ENCODE results near the gene CACNB4.

CACNB4 gene

DNA sequence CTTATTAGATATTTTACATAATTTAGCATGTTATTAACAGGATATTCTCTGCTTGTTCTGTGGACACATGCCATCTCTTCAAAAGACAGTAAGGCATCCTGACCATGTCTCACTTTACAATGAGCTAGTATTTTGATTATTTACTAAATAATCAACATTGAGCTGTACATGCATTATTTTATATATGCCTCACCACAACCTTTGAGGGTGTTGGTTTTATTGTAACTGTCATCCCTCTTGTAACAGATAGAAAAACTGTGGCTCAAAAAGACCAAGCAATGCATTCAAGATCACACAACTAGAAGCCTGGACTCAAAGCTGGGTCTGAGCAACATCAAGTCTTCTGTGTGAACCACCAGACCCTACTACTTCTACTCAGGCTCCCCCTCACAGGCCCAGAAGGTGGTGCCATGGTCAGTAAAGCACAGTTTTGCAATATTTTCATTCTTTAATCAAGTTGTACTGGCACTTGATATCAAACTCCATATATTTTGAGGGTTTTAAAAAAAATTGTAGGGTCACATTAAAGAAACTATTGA, 165.5 kb downstream of the CACNB4 start:
- H3K4me3 ChIP-seq = no peak overlapping the region
- TF ChIP-seq, protein P1, sequence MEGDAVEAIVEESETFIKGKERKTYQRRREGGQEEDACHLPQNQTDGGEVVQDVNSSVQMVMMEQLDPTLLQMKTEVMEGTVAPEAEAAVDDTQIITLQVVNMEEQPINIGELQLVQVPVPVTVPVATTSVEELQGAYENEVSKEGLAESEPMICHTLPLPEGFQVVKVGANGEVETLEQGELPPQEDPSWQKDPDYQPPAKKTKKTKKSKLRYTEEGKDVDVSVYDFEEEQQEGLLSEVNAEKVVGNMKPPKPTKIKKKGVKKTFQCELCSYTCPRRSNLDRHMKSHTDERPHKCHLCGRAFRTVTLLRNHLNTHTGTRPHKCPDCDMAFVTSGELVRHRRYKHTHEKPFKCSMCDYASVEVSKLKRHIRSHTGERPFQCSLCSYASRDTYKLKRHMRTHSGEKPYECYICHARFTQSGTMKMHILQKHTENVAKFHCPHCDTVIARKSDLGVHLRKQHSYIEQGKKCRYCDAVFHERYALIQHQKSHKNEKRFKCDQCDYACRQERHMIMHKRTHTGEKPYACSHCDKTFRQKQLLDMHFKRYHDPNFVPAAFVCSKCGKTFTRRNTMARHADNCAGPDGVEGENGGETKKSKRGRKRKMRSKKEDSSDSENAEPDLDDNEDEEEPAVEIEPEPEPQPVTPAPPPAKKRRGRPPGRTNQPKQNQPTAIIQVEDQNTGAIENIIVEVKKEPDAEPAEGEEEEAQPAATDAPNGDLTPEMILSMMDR (IDR thresholded peaks at IDR 0.05) = no peak
- no peak for DNase-seq (ENCODE audit: low spot score)
- no peak overlapping the region for H3K27ac ChIP-seq

DNA sequence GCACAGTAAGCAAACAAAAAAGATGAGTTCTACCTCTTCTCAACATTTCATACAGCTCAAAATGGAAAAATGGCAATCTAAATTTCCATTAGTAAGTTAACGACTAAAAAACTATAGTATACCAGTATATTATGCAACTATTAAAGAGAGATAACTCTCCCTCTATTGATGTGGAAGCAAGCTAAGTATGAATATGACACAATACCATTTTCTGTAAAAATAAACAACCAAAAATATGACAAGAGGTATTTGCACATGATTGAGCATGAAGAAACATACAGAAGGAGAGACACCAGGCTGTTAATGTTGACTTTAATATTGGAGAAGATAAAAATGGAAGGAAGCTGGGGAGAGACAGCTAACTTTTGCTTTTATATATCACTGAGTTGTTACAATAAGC, 167.1 kb downstream of the CACNB4 start:
- TF ChIP-seq, protein P1 (IDR thresholded peaks at IDR 0.05) = no peak
- no peak for DNase-seq (ENCODE audit: low spot score)
- H3K27ac ChIP-seq = no peak overlapping the region
- H3K4me3 ChIP-seq = no peak overlapping the region

DNA sequence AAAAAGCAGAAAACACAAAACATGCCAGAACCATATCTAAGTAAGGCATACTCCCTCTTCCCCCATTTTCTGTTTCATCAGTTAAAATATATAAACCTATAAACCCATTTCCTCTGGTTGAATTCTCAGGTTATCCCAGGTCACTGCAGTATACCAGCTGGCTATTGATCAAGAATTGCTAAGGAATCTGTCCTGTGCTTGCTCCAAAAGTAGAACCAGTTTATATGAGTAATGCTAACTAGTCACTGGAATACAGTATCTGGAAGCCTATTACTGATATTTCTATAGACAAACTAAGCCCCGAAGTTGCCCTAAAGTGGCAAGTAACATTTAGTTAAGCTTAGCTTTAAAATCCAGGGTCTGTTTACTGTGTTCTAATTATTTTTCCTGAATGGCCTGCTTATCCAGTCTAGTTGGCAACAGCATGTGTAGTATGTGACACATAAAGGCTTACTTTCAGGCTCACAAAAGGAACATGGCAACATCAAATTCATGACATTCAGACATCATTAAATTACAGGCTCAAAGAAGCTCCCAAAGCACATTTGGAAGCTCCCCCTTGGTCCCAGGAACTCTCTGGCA, 167.7 kb downstream of the CACNB4 start:
- no peak overlapping the region for H3K4me3 ChIP-seq
- TF ChIP-seq, protein P1 (IDR thresholded peaks at IDR 0.05) = no peak
- no peak for DNase-seq (ENCODE audit: low spot score)
- H3K27ac ChIP-seq = no peak overlapping the region

DNA sequence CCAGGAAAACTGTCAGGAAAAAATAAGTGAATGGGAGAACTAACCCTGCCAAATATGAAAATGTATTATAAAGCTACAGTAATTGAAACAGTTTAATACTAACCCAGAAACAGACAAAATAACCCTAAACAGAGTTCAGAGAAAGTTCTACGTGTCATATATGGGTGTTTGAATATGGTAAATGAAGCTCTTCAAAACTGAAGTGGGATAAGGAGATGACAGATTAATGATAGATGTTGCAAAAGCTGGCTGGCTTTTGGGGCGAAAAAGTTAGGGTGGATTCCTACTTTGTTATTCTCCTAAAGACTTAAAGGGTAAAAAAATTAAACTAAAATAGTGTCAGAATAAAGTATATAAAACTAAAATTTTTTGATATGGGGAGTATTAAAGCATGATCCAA, 168.8 kb downstream of the CACNB4 start:
- H3K4me3 ChIP-seq = no peak overlapping the region
- DNase-seq (ENCODE audit: low spot score) = no peak
- no peak overlapping the region for H3K27ac ChIP-seq
- TF ChIP-seq, protein P1 (IDR thresholded peaks at IDR 0.05) = no peak

DNA sequence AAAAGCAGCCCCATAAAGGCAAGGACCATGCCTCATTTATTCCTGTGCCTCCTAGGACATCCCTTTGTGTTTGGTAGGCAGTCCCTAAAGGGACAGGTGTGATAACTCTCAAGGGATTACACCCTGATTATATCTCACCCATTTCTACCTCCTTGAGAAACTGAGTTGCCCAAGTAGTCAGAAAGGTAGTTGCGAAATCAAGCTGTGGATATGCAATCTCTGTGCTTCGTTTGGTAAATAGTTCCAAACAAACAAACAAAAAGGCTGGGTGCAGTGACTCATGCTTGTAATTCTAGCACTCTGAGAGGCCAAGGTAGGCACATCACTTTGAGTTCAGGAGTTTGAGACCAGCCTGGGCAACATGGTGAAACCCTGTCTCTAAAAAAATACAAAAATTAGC, 170.5 kb downstream of the CACNB4 start:
- no peak for DNase-seq (ENCODE audit: low spot score)
- no peak overlapping the region for H3K27ac ChIP-seq
- TF ChIP-seq, protein P1 (IDR thresholded peaks at IDR 0.05) = no peak
- H3K4me3 ChIP-seq = no peak overlapping the region

DNA sequence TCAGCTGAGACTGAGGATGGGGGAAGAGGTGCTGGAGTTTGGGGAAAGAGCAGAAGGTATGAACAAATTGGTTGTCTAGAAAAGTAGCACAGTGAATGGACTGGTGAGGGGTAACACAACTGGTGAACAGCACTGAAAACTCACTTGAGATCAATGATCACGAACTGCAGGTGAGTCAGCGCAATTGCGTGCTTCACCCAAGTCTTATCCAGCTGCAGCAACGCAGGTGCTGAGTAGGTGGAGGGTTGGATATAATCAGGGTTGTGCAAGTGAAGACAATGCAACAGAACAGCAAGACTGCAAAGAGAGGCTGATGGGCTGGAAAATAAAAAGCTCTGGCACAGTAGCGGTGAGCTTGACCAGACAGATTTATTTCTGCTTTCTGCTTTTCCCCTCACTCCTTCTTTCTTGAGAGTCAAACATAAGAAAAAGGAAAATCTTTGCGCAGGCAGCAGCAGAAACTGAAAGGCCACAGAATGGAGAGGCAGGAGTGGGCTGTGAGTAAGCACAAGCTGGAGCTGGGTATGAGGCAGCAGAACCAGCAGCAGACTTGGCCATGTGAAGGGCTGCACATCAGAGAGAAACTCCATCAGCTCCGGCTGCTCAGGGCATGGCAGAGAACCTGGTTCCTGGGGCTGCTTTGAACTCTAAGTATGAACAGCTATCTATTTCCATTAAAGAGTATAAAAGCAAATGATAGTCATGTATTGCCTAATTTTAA, 171.2 kb downstream of the CACNB4 start:
- no peak for DNase-seq (ENCODE audit: low spot score)
- no peak overlapping the region for H3K27ac ChIP-seq
- H3K4me3 ChIP-seq = no peak overlapping the region
- TF ChIP-seq, protein P1 (IDR thresholded peaks at IDR 0.05) = no peak
